CD4-positive, alpha-beta T cell (primary cell): Measurements from ENCODE around the gene EIF3J. TPM values are rescaled to one million over a fixed set of nuclear protein-coding genes. Genes with fewer than 3 reads are reported as not detected.
"Not testable (repeated sequence)": the region's sequence is repeated elsewhere in the genome, so short reads cannot be mapped to it uniquely, and the experiment has no call there.

Experiments used
- ATAC-seq: fragments of 200-7000 bp; cut with Tn5 transposase; one replicate; pipeline ENCODE4 v1.10.0; 2022; ENCODE audit warnings: mild to moderate bottlenecking; ENCODE audit not compliant: poor library complexity
- CTCF ChIA-PET: fragments of 350-600 bp; sonication (Branson Sonifier 250); formaldehyde crosslinking; loops from one replicate; lab custom pipeline; 2021; ENCODE audit warnings: antibody characterized with exemption, inconsistent platforms; lab: Charles Lee
- POLR2A ChIA-PET: fragments of 350-600 bp; sonication (Branson Sonifier 250); formaldehyde crosslinking; loops from one replicate; lab custom pipeline; 2021; ENCODE audit warnings: antibody characterized with exemption, inconsistent platforms; lab: Charles Lee
- DNase-seq, 14 experiments: peaks; one replicate each; pipeline ENCODE4 v3.0.0-alpha.2; 2013 to 2020; ENCODE audit warnings: mixed read lengths in 2 of 14
- H3K27ac ChIP-seq, 2 donors: one replicate each; pipeline versions ENCODE4 v1.5.1 to v1.7.0; 2013; ENCODE audit warnings: low read length in 2 of 2, low read depth in 1 of 2, mild to moderate bottlenecking in 1 of 2
- H3K27me3 ChIP-seq, 2 experiments: 1 replicate in 1 of 2; 2 replicates in 1 of 2; pipeline versions ENCODE4 v1.6.1 to v1.7.0; 2013; ENCODE audit warnings: low read length in 2 of 2, control low read depth in 1 of 2, mild to moderate bottlenecking in 1 of 2, moderate library complexity in 1 of 2; ENCODE audit not compliant: insufficient read depth in 2 of 2, control insufficient read depth in 1 of 2
- H3K36me3 ChIP-seq: one replicate; pipeline ENCODE4 v1.6.1; 2013; ENCODE audit warnings: low read length, control low read depth; ENCODE audit not compliant: insufficient read depth
- H3K4me1 ChIP-seq: one replicate; pipeline ENCODE4 v1.6.1; 2013; ENCODE audit warnings: low read length, control low read depth; ENCODE audit not compliant: insufficient read depth
- H3K4me3 ChIP-seq: one replicate; pipeline ENCODE4 v1.5.1; 2013; ENCODE audit warnings: mild to moderate bottlenecking, low read length, moderate library complexity
- H3K9me3 ChIP-seq, 2 experiments: 1 replicate in 1 of 2; 2 replicates in 1 of 2; pipeline versions ENCODE4 v1.6.1 to v1.7.0; 2013; ENCODE audit warnings: low read length in 2 of 2, mild to moderate bottlenecking in 2 of 2, control low read depth in 1 of 2, moderate library complexity in 1 of 2; ENCODE audit not compliant: control insufficient read depth in 1 of 2, insufficient read depth in 1 of 2
- H3K27ac Mint-ChIP-seq: one replicate; pipeline ENCODE4 v1.8.0; 2020; ENCODE audit warnings: mixed read lengths
- H3K27me3 Mint-ChIP-seq: one replicate; pipeline ENCODE4 v1.8.0; 2021; ENCODE audit warnings: mixed read lengths
- H3K36me3 Mint-ChIP-seq: one replicate; pipeline ENCODE4 v1.8.0; 2021; ENCODE audit warnings: low read depth, mixed read lengths
- H3K4me1 Mint-ChIP-seq: one replicate; pipeline ENCODE4 v1.8.0; 2021; ENCODE audit warnings: low read depth, mixed read lengths
- H3K4me3 Mint-ChIP-seq: one replicate; pipeline ENCODE4 v1.8.0; 2020; ENCODE audit warnings: mild to moderate bottlenecking, mixed read lengths
- H3K9me3 Mint-ChIP-seq: one replicate; pipeline ENCODE4 v1.8.0; 2020; ENCODE audit warnings: mixed read lengths
- CTCF ChIP-seq: fragments of 200-600 bp; IDR thresholded peaks from one replicate; pipeline ENCODE4 v1.8.0; 2022; ENCODE audit warnings: antibody characterized with exemption, mild to moderate bottlenecking
- intact Hi-C, 2 experiments: fragments of 100-400 bp; cut with DNase I in 1 of 2; cut with micrococcal nuclease in 1 of 2; formaldehyde crosslinking; loops; one replicate each; pipeline versions ENCODE4 v1.15.1 to v1.9.0; 2023 to 2025; cut with DNase I, micrococcal nuclease
- total RNA-seq, 174 experiments: library from RNA in 2 of 174; stranded (reverse) in 2 of 174; gene quantifications; one replicate each; pipeline ENCODE4 v1.2.3 and lab custom pipeline; 2021 to 2026

The EIF3J gene
- total RNA-seq, 2 experiments from 2014 or later, result 67.6 to 69.2 TPM

- intact Hi-C loops, result no loop called here
- H3K27ac ChIP-seq, result no peak overlapping the region
- Mint-ChIP-seq H3K4me3 (no peak overlapping the region), H3K36me3 (peaks cover 55% of the 10 kb centered on the region), H3K27ac (peak overlapping the region; percentile 61), H3K9me3 (no peaks in the 10 kb centered on the region), H3K4me1 (peaks cover 53% of the 10 kb centered on the region), H3K27me3 (no peaks in the 10 kb centered on the region)
- ChIA-PET CTCF (interaction anchor here (0.6 to 1.4 kb wide), 8 partner anchors 9 to 150 kb away, joined by 3 to 8 read pairs (median 4); partner anchors contain the start of gene CTDSPL2), POLR2A (interaction anchor here (0.7 kb wide), 1 partner anchor 708 kb away, joined by 3 read pairs; no protein-coding TSS in a partner anchor)
- no peaks in the 10 kb centered on the region for H3K9me3 ChIP-seq
- no peak overlapping the region for H3K4me3 ChIP-seq
- no peaks in the 10 kb centered on the region for H3K27me3 ChIP-seq
- ATAC-seq (peak; percentile 48), DNase-seq (peak in 3 of 14 experiments; percentile 37 to 54 (median 43))
- peak; percentile 53 for TF ChIP-seq CTCF
- H3K4me1 ChIP-seq, result peaks cover 23% of the 10 kb centered on the region
- peaks cover 44% of the 10 kb centered on the region for H3K36me3 ChIP-seq
Observed at GRCh38 chr15:44550256-44550655, 13.3 kb downstream of the EIF3J start.

- Mint-ChIP-seq H3K9me3 (no peaks in the 10 kb centered on the region), H3K27me3 (no peaks in the 10 kb centered on the region), H3K27ac (peak overlapping the region; percentile 61), H3K36me3 (peaks cover 58% of the 10 kb centered on the region), H3K4me3 (no peak overlapping the region), H3K4me1 (peaks cover 53% of the 10 kb centered on the region)
- no peak overlapping the region for H3K4me3 ChIP-seq
- ATAC-seq (no peak), DNase-seq (no peak)
- no peak for TF ChIP-seq CTCF
- H3K9me3 ChIP-seq, result no peaks in the 10 kb centered on the region
- H3K36me3 ChIP-seq, result peaks cover 49% of the 10 kb centered on the region
- H3K27ac ChIP-seq, result no peak overlapping the region
- intact Hi-C loops, result no loop called here
- H3K27me3 ChIP-seq, result no peaks in the 10 kb centered on the region
- ChIA-PET CTCF (interaction anchor here (1.2 to 1.4 kb wide), 4 partner anchors 12 to 124 kb away, joined by 4 to 8 read pairs (median 4); partner anchors contain the start of gene CTDSPL2), POLR2A (no interaction called here)
- H3K4me1 ChIP-seq, result peaks cover 26% of the 10 kb centered on the region
Observed at GRCh38 chr15:44550734-44551133, 13.8 kb downstream of the EIF3J start.

GRCh38 chr15:44554934-44555723 is 18.2 kb downstream of the EIF3J start:
- no peak for TF ChIP-seq CTCF
- peak overlapping the region; percentile 77 for H3K27ac Mint-ChIP-seq
- no peaks in the 10 kb centered on the region for H3K9me3 Mint-ChIP-seq
- H3K27ac ChIP-seq, result peak overlapping the region in 1 of 2 donors; percentile 26
- peaks cover 73% of the 10 kb centered on the region for H3K36me3 Mint-ChIP-seq
- ChIA-PET POLR2A (interaction anchor here (0.9 to 2.0 kb wide), 9 partner anchors 9 to 267 kb away, joined by 3 to 14 read pairs (median 3); partner anchors contain the start of gene EIF3J), CTCF (interaction anchor here (1.0 to 1.6 kb wide), 2 partner anchors 9 to 23 kb away, joined by 3 to 8 read pairs; no protein-coding TSS in a partner anchor)
- no peaks in the 10 kb centered on the region for H3K27me3 ChIP-seq
- H3K9me3 ChIP-seq, result no peaks in the 10 kb centered on the region
- H3K4me1 ChIP-seq, result peaks cover 19% of the 10 kb centered on the region
- no peaks in the 10 kb centered on the region for H3K27me3 Mint-ChIP-seq
- no peak overlapping the region for H3K4me3 ChIP-seq
- ATAC-seq (peak; percentile 77), DNase-seq (peak in 3 of 14 experiments; percentile 19 to 32 (median 22))
- peak overlapping the region; percentile 30 for H3K4me3 Mint-ChIP-seq
- peaks cover 79% of the 10 kb centered on the region for H3K36me3 ChIP-seq
- peaks cover 47% of the 10 kb centered on the region for H3K4me1 Mint-ChIP-seq
- intact Hi-C loops, result no loop called here

- H3K36me3 Mint-ChIP-seq, result peaks cover 89% of the 10 kb centered on the region
- H3K27ac ChIP-seq, H3K9me3 ChIP-seq, intact Hi-C loops, H3K27me3 Mint-ChIP-seq, H3K4me3 Mint-ChIP-seq, CTCF ChIA-PET, H3K27me3 ChIP-seq, H3K4me1 ChIP-seq, H3K4me3 ChIP-seq, H3K9me3 Mint-ChIP-seq: not testable (repeated sequence)
- ATAC-seq, result peak; percentile 75
- peak overlapping the region; percentile 79 for H3K27ac Mint-ChIP-seq
- peaks cover 88% of the 10 kb centered on the region for H3K36me3 ChIP-seq
- H3K4me1 Mint-ChIP-seq, result peaks cover 34% of the 10 kb centered on the region
- POLR2A ChIA-PET, result interaction anchor here (0.6 kb wide), 1 partner anchor 175 kb away, joined by 3 read pairs; the partner anchor contains the start of gene TRIM69
- peak in 2 of 14 experiments; percentile 24 to 40 for DNase-seq
Observed at GRCh38 chr15:44560926-44561325, 24.0 kb downstream of the EIF3J start.
